Measurements from ENCODE around the gene CTSV. TPM values are rescaled to one million over a fixed set of nuclear protein-coding genes. Genes with fewer than 3 reads are reported as not detected.
"Not testable (repeated sequence)": the region's sequence is repeated elsewhere in the genome, so short reads cannot be mapped to it uniquely, and the experiment has no call there.

The CTSV gene
- 0.43 TPM for total RNA-seq
- long read RNA-seq = 0 reads

GRCh38 chr9:97038611-97039513 is at the start of gene CTSV:
CTSV (minus strand) TSS chr9:97039142; CDS start chr9:97038043, 1,099 bp downstream.
- Histone ChIP-seq H3K36me3 (no peaks in the 10 kb centered on the region), H3K9me3 (no peaks in the 10 kb centered on the region), H3K4me1 (peaks cover 7% of the 10 kb centered on the region), H3K27me3 (peaks cover 12% of the 10 kb centered on the region), H3K27ac (no peak within 1 kb of the TSS), H3K4me3 (peak within 1 kb of the TSS; percentile 58)
- DNase-seq = peak; percentile 93
- no peak for TF ChIP-seq CTCF (IDR thresholded peaks at IDR 0.05)
- ATAC-seq = peak; percentile 100
- intact Hi-C loops (cut with DNase I) = no loop called here

- peak; percentile 47 for ATAC-seq
- intact Hi-C loops (cut with DNase I) = not testable (repeated sequence)
Measured at GRCh38 chr9:97087668-97088215, 48.8 kb upstream of the CTSV start.

GRCh38 chr9:97084562-97084991 is 45.6 kb upstream of the CTSV start:
- not testable (repeated sequence) for ATAC-seq

More at GRCh38 chr9:97087668-97088215, 48.8 kb upstream of the CTSV start:
- H3K36me3 ChIP-seq, H3K27ac ChIP-seq, H3K27me3 ChIP-seq, H3K4me1 ChIP-seq, H3K4me3 ChIP-seq, DNase-seq, H3K9me3 ChIP-seq: not testable (repeated sequence)

GRCh38 chr9:97078362-97078761 is 39.4 kb upstream of the CTSV start:
- intact Hi-C loops (cut with DNase I) = no loop called here
- no peak for TF ChIP-seq CTCF (IDR thresholded peaks at IDR 0.05)
- no peak for DNase-seq
- ATAC-seq = no peak
- H3K9me3 ChIP-seq = no peaks in the 10 kb centered on the region
- no peak overlapping the region for H3K4me3 ChIP-seq
- H3K27me3 ChIP-seq = peaks cover 32% of the 10 kb centered on the region
- H3K27ac ChIP-seq = no peak overlapping the region
- no peaks in the 10 kb centered on the region for H3K36me3 ChIP-seq
- no peaks in the 10 kb centered on the region for H3K4me1 ChIP-seq

More at GRCh38 chr9:97084562-97084991, 45.6 kb upstream of the CTSV start:
- intact Hi-C loops (cut with DNase I); DNase-seq; H3K36me3 ChIP-seq; H3K9me3 ChIP-seq; H3K4me1 ChIP-seq; H3K27me3 ChIP-seq; H3K4me3 ChIP-seq; H3K27ac ChIP-seq: not testable (repeated sequence)

DNA sequence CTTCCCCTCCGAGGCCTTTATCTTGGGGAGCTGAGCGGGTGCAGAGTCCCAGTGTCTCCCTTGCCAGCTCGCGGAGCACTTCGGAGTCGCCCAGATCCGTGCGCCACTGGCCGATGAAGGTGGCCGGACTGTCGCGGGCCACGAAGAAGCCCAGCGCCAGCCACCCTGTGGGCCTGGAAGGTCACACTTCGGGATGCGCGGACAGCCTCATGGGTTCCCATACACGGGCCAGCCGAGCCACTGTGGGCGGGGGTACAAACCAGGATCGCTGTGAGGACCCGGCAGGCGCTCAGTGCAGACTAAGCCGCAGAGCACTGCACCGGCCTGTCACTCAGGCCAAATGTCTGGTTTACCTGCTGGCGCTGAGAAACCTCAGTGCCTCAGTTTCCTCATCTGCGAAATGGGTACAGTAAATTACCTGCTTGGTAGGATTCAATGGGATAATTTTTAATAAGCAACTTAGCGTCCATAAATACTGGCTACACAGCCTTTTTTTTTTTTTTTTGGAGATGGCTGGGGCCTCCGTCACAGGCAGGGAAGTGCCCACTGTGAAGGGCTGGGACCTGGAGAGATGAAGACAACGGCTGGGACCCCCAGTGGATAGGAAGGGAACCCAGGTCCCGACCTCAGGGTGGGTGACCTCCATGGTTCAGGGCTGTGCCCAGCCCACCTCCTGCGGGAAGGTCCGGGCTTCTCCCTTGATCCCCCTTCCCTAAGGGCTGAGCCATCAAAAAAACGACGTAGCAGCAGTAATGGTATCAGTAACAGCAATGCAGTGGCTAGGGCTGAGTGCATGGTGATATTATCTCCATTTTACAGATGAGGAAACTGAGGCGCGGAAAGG is 38.7 kb upstream of the CTSV start:
- peak; percentile 20 for ATAC-seq
- intact Hi-C loops (cut with DNase I) = no loop called here
- no peak for TF ChIP-seq CTCF (IDR thresholded peaks at IDR 0.05)
- Histone ChIP-seq H3K4me1 (no peaks in the 10 kb centered on the region), H3K9me3 (no peaks in the 10 kb centered on the region), H3K4me3 (no peak overlapping the region), H3K27me3 (peaks cover 37% of the 10 kb centered on the region), H3K27ac (no peak overlapping the region), H3K36me3 (no peaks in the 10 kb centered on the region)
- no peak for DNase-seq

- DNase-seq; H3K27ac ChIP-seq; H3K4me1 ChIP-seq; intact Hi-C loops (cut with DNase I); H3K9me3 ChIP-seq; H3K4me3 ChIP-seq; H3K36me3 ChIP-seq: not testable (repeated sequence)
- H3K27me3 ChIP-seq = peaks cover 45% of the 10 kb centered on the region
- ATAC-seq = peak; percentile 31
Measured at GRCh38 chr9:97076731-97077451, 37.9 kb upstream of the CTSV start.

All from upper lobe of right lung (tissue), 1 donor.